Cardiac fibroblast (primary cell): ENCODE data around the gene ABHD2.
"Not testable (repeated sequence)": the region's sequence is repeated elsewhere in the genome, so short reads cannot be mapped to it uniquely, and the experiment has no call there.

Experiments
- DNase-seq, 2 donors: peaks; one replicate each; pipeline versions ENCODE4 v3.0.0 to v3.0.0-alpha.2; 2010; ENCODE audit warnings: low read depth in 2 of 2
- H3K4me3 ChIP-seq, 2 donors: replicated peaks in 1 of 2; 1 replicate in 1 of 2; 2 replicates in 1 of 2; pipeline ENCODE4 v1.5.1; 2011; ENCODE audit warnings: low read depth in 2 of 2, low read length in 2 of 2, mild to moderate bottlenecking in 2 of 2, moderate library complexity in 1 of 2
- TF ChIP-seq, protein P1 (sequence below): IDR thresholded peaks from one replicate; pipeline ENCODE4 v1.5.1; 2011; ENCODE audit warnings: low read depth, mild to moderate bottlenecking, low read length, inconsistent platforms

ABHD2 gene

DNA sequence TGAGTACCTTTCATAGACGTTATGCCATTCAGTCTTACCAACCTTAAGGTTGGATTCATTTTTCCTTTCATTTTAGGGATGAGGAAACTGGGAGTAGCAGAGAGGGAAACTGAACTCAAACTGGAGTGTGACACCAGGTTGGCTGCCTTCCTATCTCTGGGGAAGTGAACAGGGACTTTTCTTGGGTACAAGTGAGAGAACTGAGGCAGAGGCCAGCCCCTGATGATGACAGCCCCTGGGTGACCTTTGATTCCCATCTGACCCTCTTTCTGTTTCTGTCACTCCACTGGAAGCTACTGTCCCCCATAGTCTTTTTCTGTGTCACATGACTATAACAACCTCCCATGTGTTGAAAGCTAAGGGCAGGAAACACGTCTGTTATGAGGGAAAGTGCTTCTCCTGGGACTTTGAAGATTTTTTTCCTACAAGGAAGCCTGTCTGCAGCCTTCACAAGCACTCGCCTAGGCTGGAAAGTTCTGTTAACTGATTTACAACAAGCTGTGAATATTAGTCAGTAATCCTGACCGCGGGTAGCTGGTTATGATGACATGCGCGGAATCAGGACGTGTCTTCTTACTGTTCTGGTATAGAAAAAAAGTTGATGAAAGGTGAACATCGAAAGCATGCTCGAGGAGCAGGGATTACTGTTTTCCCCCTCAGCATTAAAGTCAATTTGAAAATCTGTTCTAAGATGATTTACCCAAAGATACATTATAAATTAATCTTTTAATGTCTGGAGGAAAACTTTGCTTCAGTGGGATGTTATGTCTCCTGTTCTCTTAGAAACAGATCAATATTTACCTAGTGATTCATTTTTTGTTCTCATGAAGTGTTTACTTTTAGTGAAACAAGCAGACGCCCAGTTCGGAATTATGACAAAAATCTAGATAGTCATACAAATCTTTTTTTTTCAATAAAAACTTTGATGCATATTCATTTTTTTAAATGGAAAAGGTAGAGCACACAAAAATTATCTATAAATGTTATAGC lies 31.5 kb downstream of the ABHD2 start:
- peak; percentile 85 to 97 for DNase-seq
- TF ChIP-seq, protein P1, sequence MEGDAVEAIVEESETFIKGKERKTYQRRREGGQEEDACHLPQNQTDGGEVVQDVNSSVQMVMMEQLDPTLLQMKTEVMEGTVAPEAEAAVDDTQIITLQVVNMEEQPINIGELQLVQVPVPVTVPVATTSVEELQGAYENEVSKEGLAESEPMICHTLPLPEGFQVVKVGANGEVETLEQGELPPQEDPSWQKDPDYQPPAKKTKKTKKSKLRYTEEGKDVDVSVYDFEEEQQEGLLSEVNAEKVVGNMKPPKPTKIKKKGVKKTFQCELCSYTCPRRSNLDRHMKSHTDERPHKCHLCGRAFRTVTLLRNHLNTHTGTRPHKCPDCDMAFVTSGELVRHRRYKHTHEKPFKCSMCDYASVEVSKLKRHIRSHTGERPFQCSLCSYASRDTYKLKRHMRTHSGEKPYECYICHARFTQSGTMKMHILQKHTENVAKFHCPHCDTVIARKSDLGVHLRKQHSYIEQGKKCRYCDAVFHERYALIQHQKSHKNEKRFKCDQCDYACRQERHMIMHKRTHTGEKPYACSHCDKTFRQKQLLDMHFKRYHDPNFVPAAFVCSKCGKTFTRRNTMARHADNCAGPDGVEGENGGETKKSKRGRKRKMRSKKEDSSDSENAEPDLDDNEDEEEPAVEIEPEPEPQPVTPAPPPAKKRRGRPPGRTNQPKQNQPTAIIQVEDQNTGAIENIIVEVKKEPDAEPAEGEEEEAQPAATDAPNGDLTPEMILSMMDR: no peak
- H3K4me3 ChIP-seq: peak overlapping the region in 1 of 2 donors; percentile 21

DNA sequence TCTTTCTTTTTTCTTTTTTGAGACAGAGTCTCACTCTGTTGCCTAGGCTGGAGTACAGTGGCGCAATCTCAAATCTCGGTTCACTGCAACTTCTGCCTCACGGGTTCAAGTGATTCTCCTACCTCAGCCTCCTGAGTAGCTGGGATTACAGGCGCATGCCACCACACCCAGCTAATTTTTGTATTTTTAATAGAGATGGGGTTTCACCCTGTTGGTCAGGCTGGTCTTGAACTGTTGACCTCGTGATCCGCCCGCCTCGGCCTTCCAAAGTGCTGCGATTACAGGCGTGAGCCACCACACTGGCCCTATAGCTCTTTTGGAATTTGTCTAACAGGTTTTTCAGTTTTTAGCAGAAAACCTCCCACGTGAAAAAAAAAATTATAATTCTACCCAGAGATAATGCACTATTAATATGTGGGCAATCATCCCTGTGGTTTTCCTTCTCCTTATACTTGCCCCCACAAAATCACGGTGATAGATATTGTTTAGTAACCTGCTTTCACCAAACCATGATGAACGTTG lies 32.3 kb downstream of the ABHD2 start:
- H3K4me3 ChIP-seq, DNase-seq: not testable (repeated sequence)

DNA sequence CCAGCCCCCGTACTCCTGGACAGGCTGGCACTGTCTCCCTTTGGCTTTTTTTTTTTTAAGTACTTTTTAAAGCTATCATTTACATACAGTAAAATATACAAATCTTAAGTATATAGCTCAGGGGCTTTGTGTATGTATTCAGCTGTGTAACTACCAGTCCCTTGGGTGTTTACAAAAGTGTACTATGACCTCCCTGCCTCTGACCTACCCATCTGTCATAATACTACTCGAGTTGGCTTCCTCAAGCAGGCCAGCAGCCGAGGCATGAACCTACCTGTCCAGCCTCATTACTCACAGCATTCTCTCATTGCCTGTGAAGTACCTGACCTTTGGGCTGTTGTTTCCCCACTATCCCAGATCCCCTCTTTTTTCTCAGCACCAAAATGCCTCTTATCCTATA lies 33.2 kb downstream of the ABHD2 start:
- no peak overlapping the region for H3K4me3 ChIP-seq
- TF ChIP-seq, protein P1: no peak
- DNase-seq: peak in 1 of 2 donors; percentile 58

DNA sequence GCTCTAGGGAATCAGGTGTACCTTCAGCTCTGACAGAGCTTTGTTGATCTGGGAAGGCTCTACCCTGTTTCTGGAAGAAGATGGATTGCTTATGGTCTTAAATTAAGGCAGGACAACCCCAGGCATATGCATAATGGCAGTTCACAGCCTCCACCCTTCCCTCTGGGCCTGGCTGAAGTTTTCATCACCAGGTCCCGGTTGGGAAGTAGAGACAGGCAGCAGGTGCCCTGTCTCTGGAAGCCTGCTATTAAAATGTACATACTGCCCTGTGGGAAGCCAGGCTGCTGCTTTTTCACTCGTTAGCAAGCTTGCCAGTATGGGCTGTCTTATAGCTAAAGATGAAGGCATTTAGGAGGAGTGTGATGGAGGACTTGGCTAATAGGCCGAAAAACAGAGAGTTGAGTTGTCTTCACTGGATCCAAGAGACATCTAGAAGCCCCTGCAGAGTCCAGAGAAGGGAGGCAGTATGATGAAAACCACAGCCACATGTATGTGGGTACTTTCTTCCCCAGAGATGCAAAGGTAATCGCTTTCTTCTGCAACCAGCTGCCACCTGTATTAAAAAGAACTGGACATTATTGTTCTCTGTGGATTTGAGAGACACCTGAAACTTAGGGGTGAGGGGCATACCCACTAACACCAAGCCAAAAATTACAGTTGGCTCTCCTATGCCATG lies 34.4 kb downstream of the ABHD2 start:
- H3K4me3 ChIP-seq: no peak overlapping the region
- no peak for DNase-seq
- TF ChIP-seq, protein P1: no peak

DNA sequence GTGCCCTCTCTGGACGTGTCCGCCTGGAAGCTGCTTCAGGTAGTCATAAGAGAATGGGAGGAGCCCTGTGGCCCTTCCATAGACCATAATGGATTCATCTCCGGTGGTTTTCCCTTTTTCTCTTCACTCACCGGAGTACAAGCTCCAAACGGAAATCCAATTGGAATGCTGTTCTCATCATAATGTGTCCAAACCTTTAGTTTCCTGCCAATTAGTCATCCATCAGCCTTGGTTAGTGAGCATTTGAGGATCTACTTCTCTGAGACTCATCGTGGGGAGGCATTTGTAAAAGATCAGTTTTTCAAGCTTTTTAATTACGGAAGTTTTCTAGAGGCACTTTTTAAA lies 34.9 kb downstream of the ABHD2 start:
- H3K4me3 ChIP-seq: no peak overlapping the region
- TF ChIP-seq, protein P1: no peak
- peak in 1 of 2 donors; percentile 67 for DNase-seq

DNA sequence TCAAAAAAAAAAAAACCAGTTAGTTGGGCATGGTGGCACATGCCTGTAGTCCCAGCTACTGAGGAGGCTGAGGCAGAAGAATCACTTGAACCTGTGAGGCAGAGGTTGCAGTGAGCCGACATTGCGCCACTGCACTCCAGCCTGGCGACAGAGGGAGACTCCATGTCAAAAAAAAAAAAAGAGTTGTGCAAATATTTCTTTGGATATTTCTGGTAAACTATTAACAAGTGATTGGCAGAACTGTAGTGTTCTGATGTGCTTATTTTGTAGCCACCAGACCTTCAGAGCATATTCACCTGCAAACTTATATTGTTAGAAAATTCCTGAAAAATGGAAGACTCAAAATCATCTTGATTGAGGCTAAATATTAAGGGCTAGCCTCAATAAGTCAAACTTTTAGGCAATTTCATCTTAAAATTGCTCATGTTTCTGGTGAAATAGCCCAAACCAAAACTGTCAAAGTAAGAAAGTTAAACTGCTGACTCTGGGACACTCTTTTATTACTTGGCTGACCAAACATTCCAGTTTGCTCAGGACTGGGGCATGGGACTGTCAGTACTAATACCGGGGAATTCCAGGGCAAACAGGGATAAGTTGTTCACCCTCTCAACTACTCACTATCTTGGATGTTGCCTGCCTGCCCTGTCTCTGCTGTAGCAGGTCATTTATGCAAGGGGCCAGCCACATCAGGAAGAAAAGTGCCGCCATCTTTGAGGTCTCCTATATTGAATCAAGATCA lies 37.0 kb downstream of the ABHD2 start:
- TF ChIP-seq, protein P1: no peak
- no peak for DNase-seq

More for the DNA sequence above, 37.0 kb downstream of the ABHD2 start:
- H3K4me3 ChIP-seq: no peak overlapping the region
